GM12891 (cell line): ENCODE results near the gene ATXN7L1.
"Not testable (repeated sequence)": the region's sequence is repeated elsewhere in the genome, so short reads cannot be mapped to it uniquely, and the experiment has no call there.

Experiments
- DNase-seq: peaks from one replicate; pipeline ENCODE4 v3.0.0; 2011; ENCODE audit warnings: low spot score; ENCODE audit not compliant: insufficient read length
- FAIRE-seq: peaks from 2 replicates; lab custom pipeline; 2011; peaks lifted over from hg19 to GRCh38; lab: Jason Lieb, UNC
- PAX5 ChIP-seq: IDR thresholded peaks from 2 replicates; pipeline ENCODE4 v1.6.1; 2011; ENCODE audit warnings: low read length, moderate library complexity, mild to moderate bottlenecking; ENCODE audit not compliant: insufficient read depth, severe bottlenecking
- POLR2A ChIP-seq: IDR thresholded peaks from 2 replicates; pipeline ENCODE4 v1.6.1; 2011; ENCODE audit warnings: low read depth, low read length, control low read depth
- POLR2AphosphoS5 ChIP-seq: IDR thresholded peaks from 2 replicates; pipeline ENCODE4 v1.6.1; 2011; ENCODE audit warnings: low read depth, low read length, control low read depth
- POU2F2 ChIP-seq: IDR thresholded peaks from 2 replicates; pipeline ENCODE4 v1.6.1; 2011; ENCODE audit warnings: low read depth, mild to moderate bottlenecking, control low read depth, low read length, moderate library complexity
- SPI1 ChIP-seq: IDR thresholded peaks from 2 replicates; pipeline ENCODE4 v1.6.1; 2011; ENCODE audit warnings: low read depth, low read length, control low read depth
- TAF1 ChIP-seq: IDR thresholded peaks from 2 replicates; pipeline ENCODE4 v1.6.1; 2011; ENCODE audit warnings: low read depth, low read length, control low read depth

Gene ATXN7L1

GRCh38 chr7:105724688-105725087 is 151.7 kb downstream of the ATXN7L1 start:
- FAIRE-seq, result no peak
- DNase-seq, result no peak
- TF ChIP-seq PAX5, result no peak
- no peak for TF ChIP-seq POU2F2
- no peak for TF ChIP-seq POLR2A

GRCh38 chr7:105723572-105723971 is 152.8 kb downstream of the ATXN7L1 start:
- DNase-seq (no peak), FAIRE-seq (no peak)
- TF ChIP-seq TAF1 (no peak), POU2F2 (no peak), SPI1 (no peak), POLR2A (no peak), POLR2AphosphoS5 (no peak), PAX5 (no peak)

GRCh38 chr7:105721571-105722104 is 154.8 kb downstream of the ATXN7L1 start:
- TF ChIP-seq POU2F2 (no peak), POLR2A (no peak), PAX5 (no peak), SPI1 (no peak), POLR2AphosphoS5 (no peak), TAF1 (no peak)
- FAIRE-seq (no peak), DNase-seq (no peak)

GRCh38 chr7:105719919-105720318 is 156.5 kb downstream of the ATXN7L1 start:
- no peak for FAIRE-seq
- TF ChIP-seq POLR2AphosphoS5 (no peak), POLR2A (no peak), POU2F2 (no peak), TAF1 (no peak), SPI1 (no peak), PAX5 (no peak)
- no peak for DNase-seq

GRCh38 chr7:105719395-105719794 is 157.0 kb downstream of the ATXN7L1 start:
- TF ChIP-seq POU2F2 (no peak), POLR2AphosphoS5 (no peak), PAX5 (no peak), TAF1 (no peak), SPI1 (no peak), POLR2A (no peak)
- FAIRE-seq (no peak), DNase-seq (no peak)

- FAIRE-seq (no peak), DNase-seq (no peak)
- TF ChIP-seq TAF1, result no peak
- TF ChIP-seq POU2F2, result no peak
- TF ChIP-seq PAX5, result no peak
- no peak for TF ChIP-seq SPI1
- no peak for TF ChIP-seq POLR2AphosphoS5
- TF ChIP-seq POLR2A, result no peak
Measured at GRCh38 chr7:105718511-105718925, 157.9 kb downstream of the ATXN7L1 start.

GRCh38 chr7:105715528-105715927 is 160.9 kb downstream of the ATXN7L1 start:
- no peak for DNase-seq
- FAIRE-seq, result no peak
- TF ChIP-seq PAX5 (no peak), TAF1 (no peak), POLR2AphosphoS5 (no peak), POLR2A (no peak), POU2F2 (no peak), SPI1 (no peak)

GRCh38 chr7:105713488-105714465 is 162.6 kb downstream of the ATXN7L1 start:
- FAIRE-seq (no peak), DNase-seq (no peak)
- no peak for TF ChIP-seq PAX5
- no peak for TF ChIP-seq TAF1
- no peak for TF ChIP-seq SPI1
- TF ChIP-seq POLR2A, result no peak
- no peak for TF ChIP-seq POU2F2

- FAIRE-seq (no peak), DNase-seq (no peak)
- TF ChIP-seq POLR2AphosphoS5 (no peak), TAF1 (no peak)
Measured at GRCh38 chr7:105712877-105713276, 163.5 kb downstream of the ATXN7L1 start.

- FAIRE-seq, result no peak
- no peak for TF ChIP-seq PAX5
- no peak for TF ChIP-seq SPI1
- no peak for TF ChIP-seq TAF1
- no peak for TF ChIP-seq POLR2A
- TF ChIP-seq POU2F2, result no peak
- TF ChIP-seq POLR2AphosphoS5, result no peak
- no peak for DNase-seq
Measured at GRCh38 chr7:105711726-105712402, 164.5 kb downstream of the ATXN7L1 start.

GRCh38 chr7:105710720-105711119 is 165.7 kb downstream of the ATXN7L1 start:
- not testable (repeated sequence) for FAIRE-seq, DNase-seq
